Upper lobe of left lung (tissue), 6 donors: ENCODE results near the gene IKZF2. TPM values are rescaled to one million over a fixed set of nuclear protein-coding genes. Genes with fewer than 3 reads are reported as not detected.

Experiments used
- ATAC-seq, 2 donors: fragments of 200-7000 bp; cut with Tn5 transposase; one replicate each; pipeline ENCODE4 v1.9.1; 2022; ENCODE audit warnings: mild to moderate bottlenecking in 2 of 2, moderate library complexity in 2 of 2; ENCODE audit not compliant: low FRiP score in 2 of 2
- DNase-seq, 2 donors: peaks; one replicate each; pipeline ENCODE4 v3.0.0-alpha.2; 2019 to 2020
- H3K27ac ChIP-seq, 4 donors: fragments of 200-600 bp; sonication (generic); one replicate each; pipeline ENCODE4 v1.5.1; 2016 to 2019
- H3K27me3 ChIP-seq, 4 donors: fragments of 200-600 bp; sonication (generic); one replicate each; pipeline ENCODE4 v1.5.1; 2017 to 2019
- H3K36me3 ChIP-seq, 4 donors: fragments of 200-600 bp; sonication (generic); one replicate each; pipeline ENCODE4 v1.5.1; 2016 to 2019
- H3K4me1 ChIP-seq, 4 donors: fragments of 200-600 bp; sonication (generic); one replicate each; pipeline ENCODE4 v1.5.1; 2018 to 2019
- H3K4me3 ChIP-seq, 4 donors: fragments of 200-600 bp; sonication (generic); one replicate each; pipeline ENCODE4 v1.5.1; 2017 to 2019; ENCODE audit warnings: mild to moderate bottlenecking in 2 of 4, moderate library complexity in 1 of 4
- H3K9me3 ChIP-seq, 4 donors: fragments of 200-600 bp; sonication (generic); one replicate each; pipeline ENCODE4 v1.5.1; 2018 to 2019
- CTCF ChIP-seq, 6 experiments: fragments of 450-650 bp in 4 of 6; fragments of 200-600 bp in 2 of 6; sonication (generic) in 2 of 6; IDR thresholded peaks; one replicate each; pipeline ENCODE4 v1.5.1; 2016 to 2019; ENCODE audit warnings: antibody characterized with exemption in 6 of 6
- EP300 ChIP-seq, 4 donors: sonication (generic); formaldehyde crosslinking; IDR thresholded peaks; one replicate each; pipeline ENCODE4 v1.5.1; 2017; ENCODE audit warnings: antibody characterized with exemption in 4 of 4, control low read depth in 2 of 4
- POLR2A ChIP-seq, 4 donors: fragments of 450-650 bp; IDR thresholded peaks; one replicate each; pipeline ENCODE4 v1.5.1; 2016 to 2017; ENCODE audit warnings: antibody characterized with exemption in 4 of 4, mild to moderate bottlenecking in 2 of 4
- POLR2AphosphoS5 ChIP-seq, 2 donors: sonication (generic); formaldehyde crosslinking; IDR thresholded peaks; one replicate each; pipeline ENCODE4 v1.5.1; 2017; ENCODE audit warnings: antibody characterized with exemption in 2 of 2
- WGBS, 2 donors: methylation state at CpG; one replicate each; pipeline ENCODE4 v1.1.5; 2017 to 2018; 5-methylcytosine and 5-hydroxymethylcytosine counted together
- total RNA-seq, 6 donors: library from RNA; depleted of rRNA in 4 of 6; stranded (reverse); fragments of >200 nt in 4 of 6; gene quantifications; one replicate each; pipeline versions ENCODE4 v1.1.0 to v1.2.1, GENCODE V29; 2016 to 2021
- donor health status: DM: no; HTN: no; CAD: no; lungs with moderate emphysema.
- donor health status: DM: no; HTN: yes; CAD: no; lungs with severe emphysema.

IKZF2 gene
- total RNA-seq, 6 donors from 2014 or later, result 10.4 to 35.7 (median 13.5) TPM

- 41 to 43% methylated on average over 5 of the region's 5 CpGs for WGBS, 2 donors
- DNase-seq, result peak in 1 of 2 donors; percentile 45
- Histone ChIP-seq H3K27ac (no peak overlapping the region), H3K4me3 (no peak overlapping the region), H3K36me3 (no peaks in the 10 kb centered on the region), H3K9me3 (no peaks in the 10 kb centered on the region), H3K4me1 (peaks cover 0 to 4% (median 2%) of the 10 kb centered on the region in 4 donors), H3K27me3 (no peaks in the 10 kb centered on the region)
- TF ChIP-seq POLR2A (IDR thresholded peaks at IDR 0.05), result no peak
- peak in 1 of 4 donors; percentile 15 for TF ChIP-seq EP300 (IDR thresholded peaks at IDR 0.05)
- TF ChIP-seq CTCF (IDR thresholded peaks at IDR 0.05), result no peak
- no peak for TF ChIP-seq POLR2AphosphoS5 (IDR thresholded peaks at IDR 0.05)
- peak; percentile 55 to 90 for ATAC-seq
Observed at GRCh38 chr2:213187833-213188532, 36.6 kb upstream of the IKZF2 start.

GRCh38 chr2:213187386-213187785, 36.0 kb upstream of the IKZF2 start:
- DNase-seq (no peak), ATAC-seq (no peak)
- no peaks in the 10 kb centered on the region for H3K9me3 ChIP-seq
- H3K27ac ChIP-seq, result no peak overlapping the region
- H3K4me3 ChIP-seq, result no peak overlapping the region
- no peaks in the 10 kb centered on the region for H3K36me3 ChIP-seq
- peaks cover 0 to 4% (median 2%) of the 10 kb centered on the region in 4 donors for H3K4me1 ChIP-seq
- no peaks in the 10 kb centered on the region for H3K27me3 ChIP-seq
- TF ChIP-seq EP300 (IDR thresholded peaks at IDR 0.05), result no peak
- no peak for TF ChIP-seq CTCF (IDR thresholded peaks at IDR 0.05)
- TF ChIP-seq POLR2AphosphoS5 (IDR thresholded peaks at IDR 0.05), result no peak
- TF ChIP-seq POLR2A (IDR thresholded peaks at IDR 0.05), result no peak
- 62 to 67% methylated on average over 3 of the region's 3 CpGs for WGBS, 2 donors

GRCh38 chr2:213185147-213185822, 33.9 kb upstream of the IKZF2 start:
- Histone ChIP-seq H3K4me1 (peaks cover 0 to 4% (median 2%) of the 10 kb centered on the region in 4 donors), H3K27me3 (no peaks in the 10 kb centered on the region), H3K4me3 (no peak overlapping the region), H3K9me3 (no peaks in the 10 kb centered on the region), H3K36me3 (no peaks in the 10 kb centered on the region), H3K27ac (no peak overlapping the region)
- no peak for DNase-seq
- ATAC-seq, result no peak
- TF ChIP-seq CTCF (IDR thresholded peaks at IDR 0.05) (no peak), EP300 (IDR thresholded peaks at IDR 0.05) (no peak)
- 73 to 87% methylated on average over 3 of the region's 3 CpGs for WGBS, 2 donors

GRCh38 chr2:213181712-213182111, 30.3 kb upstream of the IKZF2 start:
- no peak overlapping the region for H3K4me3 ChIP-seq
- H3K27ac ChIP-seq, result no peak overlapping the region
- H3K36me3 ChIP-seq, result no peaks in the 10 kb centered on the region
- no peak for DNase-seq
- no peak for TF ChIP-seq CTCF (IDR thresholded peaks at IDR 0.05)
- TF ChIP-seq EP300 (IDR thresholded peaks at IDR 0.05), result no peak
- TF ChIP-seq POLR2AphosphoS5 (IDR thresholded peaks at IDR 0.05), result no peak
- no peak for TF ChIP-seq POLR2A (IDR thresholded peaks at IDR 0.05)
- no peak for ATAC-seq
- no peaks in the 10 kb centered on the region for H3K4me1 ChIP-seq
- H3K27me3 ChIP-seq, result no peaks in the 10 kb centered on the region
- no peaks in the 10 kb centered on the region for H3K9me3 ChIP-seq
